ENCODE measurements around the gene TNFRSF14.

DNA sequence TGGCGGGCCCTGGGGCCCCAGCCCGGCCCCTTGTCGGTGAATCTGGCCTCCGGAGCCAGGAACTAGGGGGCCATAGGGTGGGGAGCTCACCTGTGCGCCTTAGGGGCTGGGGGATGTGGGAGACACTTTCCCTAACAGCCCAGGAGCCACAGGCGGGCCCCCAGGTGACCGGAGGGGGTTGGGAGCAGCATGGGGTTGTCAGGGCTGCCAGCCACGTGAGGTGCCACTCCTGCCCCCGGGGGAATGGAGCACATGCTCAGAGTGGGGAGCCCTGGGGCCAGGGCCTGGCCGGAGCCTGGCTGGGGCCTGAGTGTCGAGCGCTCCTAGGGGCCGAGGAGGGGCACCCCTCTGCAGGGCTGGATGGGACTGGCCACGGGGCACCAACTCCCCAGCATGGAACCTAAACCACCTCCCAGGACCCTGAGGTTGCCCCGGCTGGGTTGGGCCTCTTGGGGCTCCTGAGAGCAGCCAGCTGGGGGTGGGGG is 50.3 kb downstream of the TNFRSF14 start:
- TF ChIP-seq, protein P1, sequence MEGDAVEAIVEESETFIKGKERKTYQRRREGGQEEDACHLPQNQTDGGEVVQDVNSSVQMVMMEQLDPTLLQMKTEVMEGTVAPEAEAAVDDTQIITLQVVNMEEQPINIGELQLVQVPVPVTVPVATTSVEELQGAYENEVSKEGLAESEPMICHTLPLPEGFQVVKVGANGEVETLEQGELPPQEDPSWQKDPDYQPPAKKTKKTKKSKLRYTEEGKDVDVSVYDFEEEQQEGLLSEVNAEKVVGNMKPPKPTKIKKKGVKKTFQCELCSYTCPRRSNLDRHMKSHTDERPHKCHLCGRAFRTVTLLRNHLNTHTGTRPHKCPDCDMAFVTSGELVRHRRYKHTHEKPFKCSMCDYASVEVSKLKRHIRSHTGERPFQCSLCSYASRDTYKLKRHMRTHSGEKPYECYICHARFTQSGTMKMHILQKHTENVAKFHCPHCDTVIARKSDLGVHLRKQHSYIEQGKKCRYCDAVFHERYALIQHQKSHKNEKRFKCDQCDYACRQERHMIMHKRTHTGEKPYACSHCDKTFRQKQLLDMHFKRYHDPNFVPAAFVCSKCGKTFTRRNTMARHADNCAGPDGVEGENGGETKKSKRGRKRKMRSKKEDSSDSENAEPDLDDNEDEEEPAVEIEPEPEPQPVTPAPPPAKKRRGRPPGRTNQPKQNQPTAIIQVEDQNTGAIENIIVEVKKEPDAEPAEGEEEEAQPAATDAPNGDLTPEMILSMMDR (IDR thresholded peaks at IDR 0.05) = no peak
- no peak for TF ChIP-seq POLR2A (IDR thresholded peaks at IDR 0.05)

All from lower leg skin (tissue), 3 donors.